HCT116 (cell line): ENCODE results near the gene FGF1.

Experiments
- MAX ChIP-seq: IDR thresholded peaks from 2 replicates; pipeline ENCODE4 v1.6.1; 2012
- RAD21 ChIP-seq: IDR thresholded peaks from 2 replicates; pipeline ENCODE4 v1.6.1; 2012; ENCODE audit warnings: low read depth, mild to moderate bottlenecking

DNA sequence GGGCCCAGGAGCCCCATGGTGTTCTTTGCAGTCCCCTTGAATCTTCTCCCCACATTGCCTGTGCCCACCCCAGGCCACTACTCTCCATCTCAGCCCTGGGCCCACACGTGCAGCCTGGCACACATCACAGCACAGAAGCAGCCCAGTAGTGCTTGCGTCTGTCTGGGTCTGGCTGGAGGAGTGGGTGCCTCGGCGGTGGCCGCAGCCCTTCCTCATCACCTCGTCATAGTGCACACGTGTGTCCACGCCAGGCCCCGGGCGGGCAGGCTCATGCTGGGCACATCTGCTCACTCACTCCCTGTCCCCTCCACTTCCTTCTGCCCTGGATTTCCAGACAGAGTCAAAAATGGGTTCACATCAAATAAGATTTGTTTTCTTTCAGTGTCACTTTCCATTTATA is 33.3 kb downstream of the FGF1 start:
- no peak for TF ChIP-seq RAD21
- TF ChIP-seq MAX = no peak
